ENCODE data around the gene AKR1A1. TPM values are rescaled to one million over a fixed set of nuclear protein-coding genes. Genes with fewer than 3 reads are reported as not detected.

Gene AKR1A1
- total RNA-seq, 1 experiment from 2014 or later, result 119 TPM

DNA sequence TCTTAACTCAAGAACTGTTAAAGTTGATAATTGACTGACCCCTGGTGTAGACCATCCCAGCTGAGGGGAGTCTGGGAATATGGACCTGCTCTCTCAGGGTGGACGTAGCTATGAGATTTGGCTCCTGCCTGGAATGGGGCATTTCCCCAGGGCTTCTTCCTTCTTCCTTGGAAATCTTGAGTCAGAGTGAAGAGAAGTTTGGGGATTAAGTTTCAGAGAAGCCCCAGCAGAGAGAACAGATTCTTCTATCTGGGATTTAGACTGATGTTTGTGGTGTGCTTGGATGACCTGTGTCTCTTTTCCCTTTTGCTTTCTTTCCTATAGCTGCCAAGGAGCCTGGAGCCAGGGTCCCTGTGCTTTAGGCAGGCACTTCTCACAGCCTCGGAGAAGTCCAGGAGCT, 13.2 kb downstream of the AKR1A1 start:
- Mint-ChIP-seq H3K9me3 (ENCODE audit: unreplicated experiment) (no peaks in the 10 kb centered on the region), H3K4me3 (ENCODE audit: unreplicated experiment) (no peak overlapping the region), H3K27ac (ENCODE audit: unreplicated experiment) (no peak overlapping the region), H3K36me3 (ENCODE audit: insufficient read depth, unreplicated experiment) (peaks cover 73% of the 10 kb centered on the region), H3K27me3 (ENCODE audit: insufficient read depth, unreplicated experiment) (no peaks in the 10 kb centered on the region), H3K4me1 (ENCODE audit: low read depth, unreplicated experiment) (no peaks in the 10 kb centered on the region)
- ChIA-PET POLR2A (interaction anchor here (0.8 kb wide), 1 partner anchor 42 kb away, joined by 3 read pairs; the partner anchor contains the start of gene PRDX1), CTCF (interaction anchor here (0.7 to 1.5 kb wide), 2 partner anchors 13 to 170 kb away, joined by 3 to 5 read pairs; partner anchors contain the start of gene AKR1A1)
- Histone ChIP-seq H3K27me3 (replicated peaks; ENCODE audit: control insufficient read depth, insufficient read depth, low read length) (no peaks in the 10 kb centered on the region), H3K4me1 (no peaks in the 10 kb centered on the region), H3K4me3 (ENCODE audit: low read depth, low read length) (no peak overlapping the region), H3K36me3 (ENCODE audit: control insufficient read depth, insufficient read depth, low read length) (peaks cover 2% of the 10 kb centered on the region; the same call in 1 of the 2 replicates), H3K9me3 (no peaks in the 10 kb centered on the region)
- intact Hi-C loops (cut with micrococcal nuclease; ENCODE audit: unreplicated experiment), result no loop called here
- BruUV-seq (replicated peaks), result no TSS peak
- TF ChIP-seq, protein P1, sequence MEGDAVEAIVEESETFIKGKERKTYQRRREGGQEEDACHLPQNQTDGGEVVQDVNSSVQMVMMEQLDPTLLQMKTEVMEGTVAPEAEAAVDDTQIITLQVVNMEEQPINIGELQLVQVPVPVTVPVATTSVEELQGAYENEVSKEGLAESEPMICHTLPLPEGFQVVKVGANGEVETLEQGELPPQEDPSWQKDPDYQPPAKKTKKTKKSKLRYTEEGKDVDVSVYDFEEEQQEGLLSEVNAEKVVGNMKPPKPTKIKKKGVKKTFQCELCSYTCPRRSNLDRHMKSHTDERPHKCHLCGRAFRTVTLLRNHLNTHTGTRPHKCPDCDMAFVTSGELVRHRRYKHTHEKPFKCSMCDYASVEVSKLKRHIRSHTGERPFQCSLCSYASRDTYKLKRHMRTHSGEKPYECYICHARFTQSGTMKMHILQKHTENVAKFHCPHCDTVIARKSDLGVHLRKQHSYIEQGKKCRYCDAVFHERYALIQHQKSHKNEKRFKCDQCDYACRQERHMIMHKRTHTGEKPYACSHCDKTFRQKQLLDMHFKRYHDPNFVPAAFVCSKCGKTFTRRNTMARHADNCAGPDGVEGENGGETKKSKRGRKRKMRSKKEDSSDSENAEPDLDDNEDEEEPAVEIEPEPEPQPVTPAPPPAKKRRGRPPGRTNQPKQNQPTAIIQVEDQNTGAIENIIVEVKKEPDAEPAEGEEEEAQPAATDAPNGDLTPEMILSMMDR (IDR thresholded peaks at IDR 0.05; ENCODE audit: insufficient read depth in 1 of 2, low read depth in 1 of 2, low read length in 1 of 2, severe bottlenecking in 1 of 2, unreplicated experiment in 1 of 2), result no peak
- no peak for DNase-seq

DNA sequence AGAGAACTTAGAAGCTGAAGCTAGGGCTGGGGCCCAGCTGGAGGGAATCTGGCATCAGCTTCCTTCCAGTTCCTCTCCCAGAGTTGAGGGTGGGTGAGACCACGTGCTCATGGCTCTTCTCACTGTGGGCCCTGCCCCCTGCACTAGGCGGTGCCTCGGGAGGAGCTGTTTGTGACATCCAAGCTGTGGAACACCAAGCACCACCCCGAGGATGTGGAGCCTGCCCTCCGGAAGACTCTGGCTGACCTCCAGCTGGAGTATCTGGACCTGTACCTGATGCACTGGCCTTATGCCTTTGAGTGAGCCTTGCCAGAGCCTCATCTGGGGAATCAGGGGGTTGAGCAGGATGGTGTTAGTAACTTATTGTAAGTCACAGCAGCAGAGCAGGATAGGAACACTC, 16.1 kb downstream of the AKR1A1 start:
- Mint-ChIP-seq H3K27me3 (ENCODE audit: insufficient read depth, unreplicated experiment) (no peaks in the 10 kb centered on the region), H3K9me3 (ENCODE audit: unreplicated experiment) (no peaks in the 10 kb centered on the region), H3K4me3 (ENCODE audit: unreplicated experiment) (no peak overlapping the region), H3K36me3 (ENCODE audit: insufficient read depth, unreplicated experiment) (peaks cover 76% of the 10 kb centered on the region), H3K4me1 (ENCODE audit: low read depth, unreplicated experiment) (no peaks in the 10 kb centered on the region), H3K27ac (ENCODE audit: unreplicated experiment) (no peak overlapping the region)
- Histone ChIP-seq H3K4me3 (ENCODE audit: low read depth, low read length) (no peak overlapping the region), H3K4me1 (no peaks in the 10 kb centered on the region), H3K27me3 (replicated peaks; ENCODE audit: control insufficient read depth, insufficient read depth, low read length) (no peaks in the 10 kb centered on the region), H3K9me3 (no peaks in the 10 kb centered on the region), H3K36me3 (ENCODE audit: control insufficient read depth, insufficient read depth, low read length) (0 out of 2 replicates have a peak, but pooled peaks cover under 1% of the 10 kb centered on the region)
- ChIA-PET POLR2A (no interaction called here), CTCF (no interaction called here)
- no TSS peak for BruUV-seq (replicated peaks)
- TF ChIP-seq, protein P1 (IDR thresholded peaks at IDR 0.05; ENCODE audit: insufficient read depth in 1 of 2, low read depth in 1 of 2, low read length in 1 of 2, severe bottlenecking in 1 of 2, unreplicated experiment in 1 of 2), result no peak
- intact Hi-C loops (cut with micrococcal nuclease; ENCODE audit: unreplicated experiment), result no loop called here
- DNase-seq, result no peak

DNA sequence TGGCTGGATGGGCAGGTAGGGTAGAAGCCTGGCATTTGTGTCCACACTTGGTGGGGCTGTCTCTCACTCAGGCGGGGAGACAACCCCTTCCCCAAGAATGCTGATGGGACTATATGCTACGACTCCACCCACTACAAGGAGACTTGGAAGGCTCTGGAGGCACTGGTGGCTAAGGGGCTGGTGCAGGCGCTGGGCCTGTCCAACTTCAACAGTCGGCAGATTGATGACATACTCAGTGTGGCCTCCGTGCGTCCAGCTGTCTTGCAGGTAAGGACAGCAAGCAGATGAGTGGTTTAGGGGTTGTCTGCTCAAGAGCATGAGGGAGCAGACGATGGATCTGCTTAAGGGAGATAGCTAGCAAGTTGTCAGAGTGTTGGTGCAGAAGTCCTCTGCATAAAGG, 17.3 kb downstream of the AKR1A1 start:
- BruUV-seq (replicated peaks), result no TSS peak
- CTCF ChIA-PET, result no interaction called here
- POLR2A ChIA-PET, result interaction anchor here (1.3 kb wide), 1 partner anchor 17 kb away, joined by 4 read pairs; no protein-coding TSS in a partner anchor
- peaks cover 68% of the 10 kb centered on the region for H3K36me3 Mint-ChIP-seq (ENCODE audit: insufficient read depth, unreplicated experiment)
- Histone ChIP-seq H3K9me3 (no peaks in the 10 kb centered on the region), H3K36me3 (ENCODE audit: control insufficient read depth, insufficient read depth, low read length) (no peaks in the 10 kb centered on the region), H3K4me3 (ENCODE audit: low read depth, low read length) (no peak overlapping the region), H3K27me3 (replicated peaks; ENCODE audit: control insufficient read depth, insufficient read depth, low read length) (no peaks in the 10 kb centered on the region), H3K4me1 (no peaks in the 10 kb centered on the region)
- DNase-seq, result no peak
- H3K27me3 Mint-ChIP-seq (ENCODE audit: insufficient read depth, unreplicated experiment), result no peaks in the 10 kb centered on the region
- no peak overlapping the region for H3K27ac Mint-ChIP-seq (ENCODE audit: unreplicated experiment)
- H3K4me1 Mint-ChIP-seq (ENCODE audit: low read depth, unreplicated experiment), result no peaks in the 10 kb centered on the region
- intact Hi-C loops (cut with micrococcal nuclease; ENCODE audit: unreplicated experiment), result no loop called here
- H3K9me3 Mint-ChIP-seq (ENCODE audit: unreplicated experiment), result no peaks in the 10 kb centered on the region
- TF ChIP-seq, protein P1 (IDR thresholded peaks at IDR 0.05; ENCODE audit: insufficient read depth in 1 of 2, low read depth in 1 of 2, low read length in 1 of 2, severe bottlenecking in 1 of 2, unreplicated experiment in 1 of 2), result no peak
- no peak overlapping the region for H3K4me3 Mint-ChIP-seq (ENCODE audit: unreplicated experiment)
